K562 (cell line): Measurements from ENCODE around the gene ABR. TPM values are rescaled to one million over a fixed set of nuclear protein-coding genes. Genes with fewer than 3 reads are reported as not detected.

Experiments used
- ATAC-seq: fragments of 200-7000 bp; cut with Tn5 transposase; 3 replicates; pipeline ENCODE4 v1.9.1; 2020; ENCODE audit warnings: moderate library complexity
- BruUV-seq: library from RNA; stranded (reverse); fragments of 400-500 nt; replicated peaks from 2 replicates; lab custom pipeline; 2021; lab: Mats Ljungman, UMichigan
- CTCF ChIA-PET: fragments of 300-600 bp; formaldehyde crosslinking; extraction: SDS; loops from one replicate; lab custom pipeline; 2021; ENCODE audit warnings: low intra/inter-chr PET ratio; lab: Yijun Ruan, JAX
- POLR2A ChIA-PET: fragments of 300-600, 350-650 bp; sonication (Branson Sonifier 250); formaldehyde crosslinking; extraction: SDS; loops from one replicate; lab custom pipeline; 2021; ENCODE audit warnings: antibody characterized with exemption, inconsistent platforms; lab: Yijun Ruan, JAX
- DNase-seq, 4 experiments: peaks; one replicate each; pipeline versions ENCODE4 v3.0.0 to v3.0.0-alpha.2; 2011 to 2018; ENCODE audit warnings: low spot score in 3 of 4, mixed read lengths in 3 of 4; ENCODE audit errors: extremely low read depth in 1 of 4
- FAIRE-seq: peaks from 2 replicates; lab custom pipeline; 2011; peaks lifted over from hg19 to GRCh38; lab: Jason Lieb, UNC
- H2AFZ ChIP-seq: 2 replicates; pipeline ENCODE4 v1.6.0; 2011; ENCODE audit warnings: low read depth, low read length, control low read depth, inconsistent platforms
- H3K27ac ChIP-seq: fragments of 200-600 bp; 3 replicates; pipeline ENCODE4 v1.8.0; 2011; ENCODE audit warnings: low read depth, mild to moderate bottlenecking, control low read depth, inconsistent platforms, low read length, moderate library complexity, mixed read lengths; ENCODE audit errors: extremely low read depth
- H3K27me3 ChIP-seq, 2 experiments: fragments of 300-600 bp in 1 of 2; 2 replicates in 1 of 2; 3 replicates in 1 of 2; pipeline versions ENCODE4 v1.6.0 to v1.8.0; 2011; ENCODE audit warnings: inconsistent platforms in 2 of 2, low read length in 2 of 2, mild to moderate bottlenecking in 1 of 2, mixed read lengths in 1 of 2, moderate library complexity in 1 of 2; ENCODE audit not compliant: control insufficient read depth in 2 of 2, insufficient read depth in 2 of 2
- H3K36me3 ChIP-seq: fragments of 300-600 bp; 3 replicates; pipeline ENCODE4 v1.8.0; 2011; ENCODE audit warnings: mild to moderate bottlenecking, low read length, inconsistent platforms; ENCODE audit not compliant: control insufficient read depth, insufficient read depth
- H3K4me1 ChIP-seq, 2 experiments: fragments of 200-600 bp in 1 of 2; replicated peaks in 1 of 2; 2 replicates in 1 of 2; 3 replicates in 1 of 2; pipeline versions ENCODE4 v1.5.1 to v1.8.0; 2011; ENCODE audit warnings: inconsistent platforms in 2 of 2, low read length in 2 of 2, mild to moderate bottlenecking in 1 of 2, mixed read lengths in 1 of 2, moderate library complexity in 1 of 2; ENCODE audit not compliant: control insufficient read depth in 2 of 2, insufficient read depth in 2 of 2
- H3K4me2 ChIP-seq: 2 replicates; pipeline ENCODE4 v1.6.1; 2011; ENCODE audit warnings: low read length, control low read depth, inconsistent platforms, mixed read lengths; ENCODE audit not compliant: insufficient read depth
- H3K4me3 ChIP-seq: fragments of 200-600 bp; sonication (generic), shearing (Covaris generic); 2 replicates; pipeline ENCODE4 v1.5.1; 2016; ENCODE audit warnings: control low read depth, inconsistent platforms
- H3K79me2 ChIP-seq: fragments of 200-600 bp; 3 replicates; pipeline ENCODE4 v1.8.0; 2011; ENCODE audit warnings: low read length, inconsistent platforms; ENCODE audit not compliant: control insufficient read depth, insufficient read depth
- H3K9ac ChIP-seq, 2 experiments: 2 replicates each; pipeline versions ENCODE4 v1.6.0 to v1.6.1; 2011; ENCODE audit warnings: low read depth in 2 of 2, low read length in 2 of 2, control low read depth in 1 of 2, inconsistent platforms in 1 of 2, mild to moderate bottlenecking in 1 of 2, mixed read lengths in 1 of 2; ENCODE audit not compliant: insufficient read depth in 1 of 2
- H3K9me1 ChIP-seq: one replicate; pipeline ENCODE4 v1.6.0; 2011; ENCODE audit warnings: inconsistent platforms, mild to moderate bottlenecking, low read length, moderate library complexity; ENCODE audit not compliant: control insufficient read depth, insufficient read depth
- H3K9me3 ChIP-seq: replicated peaks from 2 replicates; pipeline ENCODE4 v1.5.1; 2011; ENCODE audit warnings: low read depth, low read length, inconsistent platforms; ENCODE audit not compliant: control insufficient read depth, insufficient read depth
- H4K20me1 ChIP-seq: replicated peaks from 2 replicates; pipeline ENCODE4 v1.6.1; 2011; ENCODE audit warnings: low read length, inconsistent platforms, mixed read lengths; ENCODE audit not compliant: control insufficient read depth, insufficient read depth
- DIDO1 ChIP-seq: fragments of 450-650 bp; IDR thresholded peaks from 2 replicates; pipeline ENCODE4 v1.6.1; 2016; ENCODE audit warnings: low read depth, missing biosample characterization, missing genetic modification characterization
- ELF4 ChIP-seq: fragments of 450-650 bp; formaldehyde crosslinking; IDR thresholded peaks from 2 replicates; pipeline ENCODE4 v1.4.0; 2022; ENCODE audit warnings: missing genetic modification characterization
- PATZ1 ChIP-seq: fragments of 250-450 bp; sonication (Bioruptor Pico); IDR thresholded peaks from 2 replicates; pipeline ENCODE4 v1.5.0; 2020; ENCODE audit warnings: mild to moderate bottlenecking, borderline replicate concordance
- PURB ChIP-seq: sonication (generic); formaldehyde crosslinking; IDR thresholded peaks from 2 replicates; pipeline ENCODE4 v1.9.0; 2021; ENCODE audit warnings: low read depth, mild to moderate bottlenecking, missing genetic modification reagents
- ZNF263 ChIP-seq: sonication (generic); formaldehyde crosslinking; IDR thresholded peaks from 2 replicates; pipeline ENCODE4 v1.8.0; 2022; ENCODE audit warnings: mild to moderate bottlenecking, missing genetic modification reagents, borderline replicate concordance
- WGBS: fragments of 100-300 bp; shearing (Covaris generic); methylation state at CpG from one replicate; pipeline ENCODE4 v1.1.6; 2016; ENCODE audit warnings: low coverage, mixed read lengths; ENCODE audit not compliant: insufficient coverage; ENCODE audit errors: missing lambda C conversion rate; 5-methylcytosine and 5-hydroxymethylcytosine counted together
- in situ Hi-C: fragments of 300-500 bp; cut with MboI; formaldehyde crosslinking; loops from 4 replicates; pipeline ENCODE4 v1.15.0; 2018; ENCODE audit warnings: inconsistent platforms, mixed read lengths
- intact Hi-C: fragments of 100-400 bp; cut with micrococcal nuclease; formaldehyde crosslinking; loops from 2 replicates; pipeline ENCODE4 v1.14.2; 2022
- polyA plus RNA-seq, 8 experiments: library from polyadenylated mRNA; depleted of rRNA in 4 of 8; stranded (reverse) in 5 of 8; unstranded in 3 of 8; fragments of >200 nt; fragmentation: Nextera tagmentation in 2 of 8; fragmentation: Illumina TruSeq in 1 of 8; extraction: Ambion mirVana in 2 of 8; extraction: Trizol in 1 of 8; gene quantifications; 2 replicates each; pipeline versions ENCODE4 v1.2.1 to v1.2.3, GENCODE V29; 2011 to 2014; ENCODE audit warnings: inconsistent platforms in 1 of 8, missing spikeins in 1 of 8
- total RNA-seq, 7 experiments: library from RNA; depleted of rRNA in 6 of 7; stranded (reverse); fragments of >200 nt in 6 of 7; fragmentation: Illumina TruSeq in 2 of 7; extraction: Trizol in 2 of 7; gene quantifications; 2 replicates each; pipeline versions ENCODE4 v1.2.1 to v1.2.3, GENCODE V29; 2011 to 2021; ENCODE audit warnings: low replicate concordance in 1 of 7

ABR gene
- total and polyA plus RNA-seq, 9 of the 15 experiments (the other 6 are each of a cell fraction or from before 2014, with no cell fraction given): 0.07 to 1.6 (median 0.37) TPM; not detected in 1

GRCh38 chr17:1032391-1032790 lies 147.4 kb downstream of the ABR start:
- Histone ChIP-seq H4K20me1 (peaks cover 11% of the 10 kb centered on the region; the same call in 1 of the 2 replicates), H3K9ac (no peak overlapping the region), H3K27ac (no peak overlapping the region), H3K4me2 (no peak overlapping the region), H3K9me1 (no peaks in the 10 kb centered on the region), H3K27me3 (peaks cover 0 to 62% of the 10 kb centered on the region in 2 experiments; a peak in 4 of 5 replicates), H3K36me3 (no peaks in the 10 kb centered on the region), H3K4me3 (no peak overlapping the region), H3K79me2 (no peaks in the 10 kb centered on the region), H2AFZ (no peak overlapping the region), H3K4me1 (peaks cover 0 to 4% of the 10 kb centered on the region in 2 experiments; a peak in 2 of 5 replicates), H3K9me3 (no peaks in the 10 kb centered on the region)
- POLR2A ChIA-PET: no interaction called here
- ATAC-seq (no peak), FAIRE-seq (no peak), DNase-seq (no peak)
- in situ Hi-C loops: no loop called here
- no TSS peak for BruUV-seq
- TF ChIP-seq PATZ1 (no peak), ELF4 (CRISPR knock-in tag) (no peak), DIDO1 (no peak)
- 7% methylated on average over 24 of the region's 27 CpGs for WGBS
- intact Hi-C loops: no loop called here
- CTCF ChIA-PET: no interaction called here

GRCh38 chr17:1031711-1032110 lies 148.1 kb downstream of the ABR start:
- 83% methylated on average over 1 of the region's 35 CpGs for WGBS
- no peaks in the 10 kb centered on the region for H3K9me3 ChIP-seq
- no peak overlapping the region for H3K27ac ChIP-seq
- peaks cover 11% of the 10 kb centered on the region; the same call in 1 of the 2 replicates for H4K20me1 ChIP-seq
- no peak for TF ChIP-seq PURB
- TF ChIP-seq ZNF263 (CRISPR knock-in tag): peak; percentile 87
- H3K9ac ChIP-seq: no peak overlapping the region
- intact Hi-C loops (no loop called here), in situ Hi-C loops (no loop called here)
- DNase-seq: peak in 2 of 4 experiments; percentile 19 to 28
- CTCF ChIA-PET: no interaction called here
- no peak overlapping the region for H2AFZ ChIP-seq
- H3K4me2 ChIP-seq: no peak overlapping the region
- POLR2A ChIA-PET: interaction anchor here (0.6 kb wide), 1 partner anchor 26 kb away, joined by 3 read pairs; no protein-coding TSS in a partner anchor
- no peak overlapping the region for H3K4me3 ChIP-seq
- peaks cover 0 to 4% of the 10 kb centered on the region in 2 experiments; a peak in 2 of 5 replicates for H3K4me1 ChIP-seq
- no TSS peak for BruUV-seq
- H3K36me3 ChIP-seq: no peaks in the 10 kb centered on the region
- H3K79me2 ChIP-seq: no peaks in the 10 kb centered on the region
- H3K9me1 ChIP-seq: no peaks in the 10 kb centered on the region
- H3K27me3 ChIP-seq: peaks cover 0 to 64% of the 10 kb centered on the region in 2 experiments; a peak in 4 of 5 replicates
- no peak for FAIRE-seq
- ATAC-seq: no peak
